PC-3 (cell line): Measurements from ENCODE around the gene MRPL33. TPM values are rescaled to one million over a fixed set of nuclear protein-coding genes. Genes with fewer than 3 reads are reported as not detected.

ENCODE experiments used
- ATAC-seq: fragments of 200-7000 bp; cut with Tn5 transposase; 2 replicates; pipeline ENCODE4 v1.9.1; 2020; ENCODE audit warnings: mild to moderate bottlenecking, moderate library complexity
- BruUV-seq: library from RNA; stranded (reverse); fragments of 400-500 nt; replicated peaks from 2 replicates; lab custom pipeline; 2021; lab: Mats Ljungman, UMichigan
- CTCF ChIA-PET: fragments of 300-600 bp; sonication (Branson Sonifier 250); formaldehyde crosslinking; loops from one replicate; lab custom pipeline; 2022; ENCODE audit warnings: antibody characterized with exemption; lab: Charles Lee
- POLR2A ChIA-PET: fragments of 300-600 bp; sonication (Branson Sonifier 250); formaldehyde crosslinking; loops from one replicate; lab custom pipeline; 2022; ENCODE audit warnings: antibody characterized with exemption; ENCODE audit not compliant: unreplicated experiment; lab: Charles Lee
- DNase-seq: peaks from one replicate; pipeline ENCODE4 v3.0.0-alpha.2; 2015
- H2AFZ ChIP-seq: fragments of 300-600 bp; sonication (generic); 2 replicates; pipeline ENCODE4 v1.6.0; 2016; ENCODE audit warnings: antibody characterized with exemption, low read length
- H3F3A ChIP-seq: fragments of 300-600 bp; sonication (generic); one replicate; pipeline ENCODE4 v1.6.0; 2017; ENCODE audit warnings: antibody characterized with exemption, low read length, control low read depth, mild to moderate bottlenecking; ENCODE audit not compliant: unreplicated experiment
- H3K27ac ChIP-seq: fragments of 300-600 bp; sonication (generic); 2 replicates; pipeline ENCODE4 v1.5.1; 2016; ENCODE audit warnings: mild to moderate bottlenecking, low read length
- H3K27me3 ChIP-seq: fragments of 300-600 bp; sonication (generic); 2 replicates; pipeline ENCODE4 v1.6.1; 2016; ENCODE audit warnings: low read length, mixed read lengths
- H3K36me3 ChIP-seq: fragments of 300-600 bp; sonication (generic); 2 replicates; pipeline ENCODE4 v1.6.1; 2016; ENCODE audit warnings: low read depth, mixed run types, low read length, mixed read lengths
- H3K4me1 ChIP-seq: fragments of 300-600 bp; sonication (generic); 2 replicates; pipeline ENCODE4 v1.5.1; 2016; ENCODE audit warnings: low read length; ENCODE audit not compliant: insufficient read depth
- H3K4me2 ChIP-seq: fragments of 300-600 bp; sonication (generic); 2 replicates; pipeline ENCODE4 v1.6.0; 2016; ENCODE audit warnings: low read length
- H3K4me3 ChIP-seq: fragments of 300-600 bp; sonication (generic); 2 replicates; pipeline ENCODE4 v1.5.1; 2016; ENCODE audit warnings: mild to moderate bottlenecking, low read length, mixed read lengths
- H3K79me2 ChIP-seq: fragments of 300-600 bp; sonication (generic); 2 replicates; pipeline ENCODE4 v1.6.1; 2017; ENCODE audit warnings: low read length, mixed read lengths
- H3K9ac ChIP-seq: fragments of 300-600 bp; sonication (generic); 2 replicates; pipeline ENCODE4 v1.6.0; 2016; ENCODE audit warnings: mild to moderate bottlenecking, low read length
- H3K9me2 ChIP-seq: fragments of 300-600 bp; sonication (generic); replicated peaks from 2 replicates; pipeline ENCODE4 v1.6.1; 2016; ENCODE audit warnings: mixed run types, low read length, mixed read lengths
- H3K9me3 ChIP-seq: fragments of 300-600 bp; sonication (generic); 2 replicates; pipeline ENCODE4 v1.6.1; 2016; ENCODE audit warnings: low read length, mixed read lengths
- H4K20me1 ChIP-seq: fragments of 300-600 bp; sonication (generic); 2 replicates; pipeline ENCODE4 v1.6.1; 2016; ENCODE audit warnings: low read length, mixed read lengths
- EZH2 ChIP-seq: fragments of 300-600 bp; sonication (generic); IDR thresholded peaks from one replicate; pipeline ENCODE4 v1.6.1; 2017; ENCODE audit warnings: antibody characterized with exemption, mild to moderate bottlenecking, low read length; ENCODE audit not compliant: unreplicated experiment
- EZH2phosphoT487 ChIP-seq: fragments of 300-600 bp; sonication (generic); IDR thresholded peaks from 2 replicates; pipeline ENCODE4 v1.6.1; 2018; ENCODE audit warnings: mild to moderate bottlenecking, antibody characterized with exemption, low read length, borderline replicate concordance
- intact Hi-C: fragments of 100-400 bp; cut with micrococcal nuclease; formaldehyde crosslinking; loops from 2 replicates; pipeline ENCODE4 v1.9.0; 2023
- total RNA-seq: library from RNA; depleted of rRNA; stranded (reverse); fragments of >200 nt; gene quantifications from 2 replicates; pipeline ENCODE4 v1.2.3, GENCODE V29; 2014
- TF ChIP-seq, protein P1 (sequence below): fragments of 300-600 bp; sonication (generic); conservative IDR thresholded peaks from 2 replicates; pipeline ENCODE4 v1.5.1; 2017; ENCODE audit warnings: antibody characterized with exemption, low read depth, mild to moderate bottlenecking, low read length

The MRPL33 gene
- total RNA-seq, 1 experiment from 2014 or later, result 110 TPM

DNA sequence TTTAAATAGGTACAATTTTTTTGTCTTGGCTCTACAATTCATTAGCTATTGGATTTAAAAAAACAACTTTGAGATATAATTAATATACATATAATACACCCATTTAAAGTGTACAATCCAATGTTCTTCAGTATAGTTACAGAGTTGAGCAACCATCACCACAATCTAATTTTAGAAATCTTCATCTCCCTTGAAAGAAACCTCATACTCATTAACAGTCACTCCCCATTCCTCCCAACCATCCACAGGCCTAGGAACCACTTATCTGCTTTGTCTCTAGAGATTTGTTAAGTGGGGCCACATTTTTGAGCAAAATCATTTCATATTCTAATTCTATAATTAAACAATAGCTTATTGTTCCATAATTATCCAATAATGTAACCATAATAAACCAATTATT is 32.6 kb downstream of the MRPL33 start:
- TF ChIP-seq EZH2 (no peak), EZH2phosphoT487 (no peak)
- TF ChIP-seq, protein P1, sequence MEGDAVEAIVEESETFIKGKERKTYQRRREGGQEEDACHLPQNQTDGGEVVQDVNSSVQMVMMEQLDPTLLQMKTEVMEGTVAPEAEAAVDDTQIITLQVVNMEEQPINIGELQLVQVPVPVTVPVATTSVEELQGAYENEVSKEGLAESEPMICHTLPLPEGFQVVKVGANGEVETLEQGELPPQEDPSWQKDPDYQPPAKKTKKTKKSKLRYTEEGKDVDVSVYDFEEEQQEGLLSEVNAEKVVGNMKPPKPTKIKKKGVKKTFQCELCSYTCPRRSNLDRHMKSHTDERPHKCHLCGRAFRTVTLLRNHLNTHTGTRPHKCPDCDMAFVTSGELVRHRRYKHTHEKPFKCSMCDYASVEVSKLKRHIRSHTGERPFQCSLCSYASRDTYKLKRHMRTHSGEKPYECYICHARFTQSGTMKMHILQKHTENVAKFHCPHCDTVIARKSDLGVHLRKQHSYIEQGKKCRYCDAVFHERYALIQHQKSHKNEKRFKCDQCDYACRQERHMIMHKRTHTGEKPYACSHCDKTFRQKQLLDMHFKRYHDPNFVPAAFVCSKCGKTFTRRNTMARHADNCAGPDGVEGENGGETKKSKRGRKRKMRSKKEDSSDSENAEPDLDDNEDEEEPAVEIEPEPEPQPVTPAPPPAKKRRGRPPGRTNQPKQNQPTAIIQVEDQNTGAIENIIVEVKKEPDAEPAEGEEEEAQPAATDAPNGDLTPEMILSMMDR, result no peak
- Histone ChIP-seq H3K9me3 (no peaks in the 10 kb centered on the region), H3K4me2 (no peak overlapping the region), H3K9ac (no peak overlapping the region), H3F3A (peaks cover 13% of the 10 kb centered on the region), H3K9me2 (no peaks in the 10 kb centered on the region), H4K20me1 (no peaks in the 10 kb centered on the region), H3K79me2 (no peaks in the 10 kb centered on the region), H3K4me1 (peaks cover 27% of the 10 kb centered on the region), H2AFZ (no peak overlapping the region), H3K27ac (no peak overlapping the region), H3K4me3 (no peak overlapping the region), H3K27me3 (no peaks in the 10 kb centered on the region), H3K36me3 (no peaks in the 10 kb centered on the region)
- ChIA-PET POLR2A (no interaction called here), CTCF (no interaction called here)
- intact Hi-C loops, result loop anchor here (10.0 kb wide), 1 partner anchor 241 kb away; no protein-coding TSS in a partner anchor
- DNase-seq (no peak), ATAC-seq (no peak)
- BruUV-seq, result no TSS peak

DNA sequence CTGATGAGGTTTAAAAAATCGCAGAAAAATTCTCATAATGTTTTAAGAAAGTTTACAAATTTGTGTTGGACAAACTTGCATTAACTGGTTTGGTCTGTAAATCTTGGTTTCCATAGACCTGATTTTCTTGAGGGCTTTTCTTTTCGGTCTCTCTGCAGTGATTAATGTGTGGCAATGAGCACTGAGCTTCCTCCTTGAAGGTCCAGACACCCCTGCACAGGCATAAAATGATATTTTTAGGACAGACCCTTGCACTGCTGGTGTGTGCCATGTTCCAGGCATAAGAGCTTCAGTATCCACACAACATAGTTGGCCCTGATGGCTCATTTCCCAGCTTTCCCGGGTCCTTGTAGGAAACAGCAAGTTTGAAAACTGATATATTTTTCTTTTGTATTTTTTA is 33.7 kb downstream of the MRPL33 start:
- Histone ChIP-seq H3K27ac (no peak overlapping the region), H4K20me1 (no peaks in the 10 kb centered on the region), H3K36me3 (no peaks in the 10 kb centered on the region), H3K9ac (no peak overlapping the region), H3K79me2 (no peaks in the 10 kb centered on the region), H3K4me2 (no peak overlapping the region), H3K27me3 (no peaks in the 10 kb centered on the region), H3K9me2 (no peaks in the 10 kb centered on the region), H3K9me3 (no peaks in the 10 kb centered on the region), H3F3A (peaks cover 6% of the 10 kb centered on the region), H2AFZ (no peak overlapping the region), H3K4me3 (no peak overlapping the region), H3K4me1 (peaks cover 26% of the 10 kb centered on the region)
- intact Hi-C loops, result loop anchor here (10.0 kb wide), 1 partner anchor 240 kb away; no protein-coding TSS in a partner anchor
- DNase-seq (no peak), ATAC-seq (no peak)
- POLR2A ChIA-PET, result no interaction called here
- no TSS peak for BruUV-seq
- no peak for TF ChIP-seq EZH2
- TF ChIP-seq, protein P1, result no peak
- CTCF ChIA-PET, result no interaction called here

DNA sequence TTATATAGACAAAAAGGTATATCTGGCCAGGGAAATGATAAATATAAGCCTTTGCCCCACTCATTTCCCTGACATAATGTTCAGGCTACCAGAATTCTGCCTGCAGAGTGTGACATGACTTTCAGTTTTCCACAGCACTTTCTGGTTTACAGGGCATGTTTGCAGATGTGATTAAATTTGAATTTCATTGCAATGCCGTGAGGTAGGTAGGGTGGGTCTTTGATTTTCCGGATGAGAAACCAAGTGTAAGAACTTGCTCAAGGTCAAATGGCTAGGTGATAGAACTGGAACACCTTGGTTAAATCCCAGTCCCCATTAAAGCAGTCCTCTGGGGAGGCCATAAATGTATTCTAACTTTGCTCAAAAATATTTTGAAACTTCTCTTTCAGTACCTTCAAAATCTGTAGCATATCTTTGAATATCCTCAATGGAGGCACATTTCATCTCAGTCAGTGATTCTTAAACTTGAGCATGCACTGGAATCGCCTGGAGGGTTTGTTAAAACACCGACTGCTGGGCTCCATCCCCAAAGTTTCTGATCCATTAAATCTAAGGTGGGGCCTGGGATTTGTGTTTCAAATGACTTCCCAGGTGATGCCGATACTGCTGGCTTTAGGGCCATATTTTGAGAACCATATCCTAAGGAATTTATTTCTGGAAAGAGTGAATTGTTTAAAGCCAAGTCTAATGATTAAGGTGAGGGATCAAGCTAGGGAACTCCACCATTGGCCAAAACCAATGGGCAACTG is 35.0 kb downstream of the MRPL33 start:
- no TSS peak for BruUV-seq
- Histone ChIP-seq H3K36me3 (no peaks in the 10 kb centered on the region), H3K4me3 (no peak overlapping the region), H4K20me1 (no peaks in the 10 kb centered on the region), H3K9ac (no peak overlapping the region), H3K27me3 (no peaks in the 10 kb centered on the region), H2AFZ (no peak overlapping the region), H3K27ac (no peak overlapping the region), H3F3A (no peaks in the 10 kb centered on the region), H3K9me3 (no peaks in the 10 kb centered on the region), H3K4me2 (no peak overlapping the region), H3K79me2 (no peaks in the 10 kb centered on the region), H3K9me2 (no peaks in the 10 kb centered on the region), H3K4me1 (peaks cover 25% of the 10 kb centered on the region)
- ChIA-PET POLR2A (interaction anchor here (0.5 to 0.6 kb wide), 2 partner anchors 148 to 171 kb away, joined by 3 to 6 read pairs; no protein-coding TSS in a partner anchor), CTCF (no interaction called here)
- no peak for ATAC-seq
- no peak for DNase-seq
- no peak for TF ChIP-seq EZH2phosphoT487
- TF ChIP-seq, protein P1, result no peak
- TF ChIP-seq EZH2, result no peak
- intact Hi-C loops, result loop anchor here (10.0 kb wide), 1 partner anchor 238 kb away; no protein-coding TSS in a partner anchor
